Astrocyte of the cerebellum (primary cell): Measurements from ENCODE around the gene HSD17B4.

ENCODE experiments used
- DNase-seq: peaks from one replicate; pipeline ENCODE4 v3.0.0-alpha.2; 2011; ENCODE audit warnings: low read depth
- H3K4me3 ChIP-seq: 2 replicates; pipeline ENCODE4 v1.5.1; 2011; ENCODE audit warnings: mild to moderate bottlenecking, low read depth, low read length, moderate library complexity
- CTCF ChIP-seq: IDR thresholded peaks from 2 replicates; pipeline ENCODE4 v1.5.1; 2012; ENCODE audit warnings: low read length, low read depth, moderate library complexity, mild to moderate bottlenecking; ENCODE audit errors: missing control alignments
- in situ Hi-C: cut with HindIII; loops from 2 replicates; pipeline ENCODE4 v1.10.0; 2017; ENCODE audit warnings: low sequenced_read_pairs

Gene HSD17B4

GRCh38 chr5:119453040-119453373 is 710 bp downstream of the HSD17B4 start:
- no peak for DNase-seq
- H3K4me3 ChIP-seq: peak overlapping the region; percentile 86
- no peak for TF ChIP-seq CTCF
- in situ Hi-C loops: no loop called here

GRCh38 chr5:119454171-119454570 is 1.9 kb downstream of the HSD17B4 start:
- in situ Hi-C loops: no loop called here
- TF ChIP-seq CTCF: no peak
- no peak overlapping the region for H3K4me3 ChIP-seq

GRCh38 chr5:119458911-119459632 is 6.8 kb downstream of the HSD17B4 start:
- DNase-seq: no peak
- no peak overlapping the region for H3K4me3 ChIP-seq
- in situ Hi-C loops: no loop called here
- no peak for TF ChIP-seq CTCF

More at GRCh38 chr5:119454171-119454570, 1.9 kb downstream of the HSD17B4 start:
- DNase-seq: no peak

GRCh38 chr5:119465640-119466039 is 13.3 kb downstream of the HSD17B4 start:
- H3K4me3 ChIP-seq: no peak overlapping the region
- no peak for TF ChIP-seq CTCF
- in situ Hi-C loops: no loop called here
- DNase-seq: no peak

GRCh38 chr5:119468286-119468685 is 16.0 kb downstream of the HSD17B4 start:
- in situ Hi-C loops: no loop called here
- TF ChIP-seq CTCF: no peak
- no peak for DNase-seq
- no peak overlapping the region for H3K4me3 ChIP-seq

- DNase-seq: no peak
- no peak for TF ChIP-seq CTCF
- no peak overlapping the region for H3K4me3 ChIP-seq
- in situ Hi-C loops: no loop called here
These were observed 17.9 kb downstream of the HSD17B4 start for GRCh38 chr5:119470105-119470763.
